GM12878 (cell line): ENCODE measurements around the gene RASSF6. TPM values are rescaled to one million over a fixed set of nuclear protein-coding genes. Genes with fewer than 3 reads are reported as not detected.

Source experiments
- ATAC-seq: fragments of 200-7000 bp; cut with Tn5 transposase; 3 replicates; pipeline ENCODE4 v1.9.1; 2020; ENCODE audit warnings: mild to moderate bottlenecking, moderate library complexity
- BruUV-seq: library from RNA; stranded (reverse); fragments of 400-500 nt; replicated peaks from 2 replicates; lab custom pipeline; 2021; lab: Mats Ljungman, UMichigan
- CTCF ChIA-PET: fragments of 300-600 bp; sonication (Branson Sonifier 250); formaldehyde crosslinking; extraction: SDS; loops from one replicate; lab custom pipeline; 2021; ENCODE audit warnings: inconsistent platforms; lab: Yijun Ruan, JAX
- POLR2A ChIA-PET: fragments of 350-600 bp; formaldehyde crosslinking; extraction: SDS; loops from one replicate; lab custom pipeline; 2021; ENCODE audit warnings: inconsistent platforms; lab: Charles Lee
- RAD21 ChIA-PET: fragments of 300-600 bp; sonication (Branson Sonifier 250); formaldehyde crosslinking; loops from one replicate; lab custom pipeline; 2023; ENCODE audit warnings: antibody characterized with exemption; ENCODE audit not compliant: unreplicated experiment; lab: Charles Lee
- SMC1A ChIA-PET: fragments of 300-600 bp; sonication (Branson Sonifier 250); formaldehyde crosslinking; loops from one replicate; lab custom pipeline; 2023; ENCODE audit not compliant: unreplicated experiment, uncharacterized antibody; lab: Charles Lee
- DNase-seq: peaks from one replicate; pipeline ENCODE4 v3.0.0-alpha.2; 2011; ENCODE audit warnings: low read depth, low spot score
- FAIRE-seq: peaks from 3 replicates; lab custom pipeline; 2011; peaks lifted over from hg19 to GRCh38; lab: Jason Lieb, UNC
- H2AFZ ChIP-seq: 2 replicates; pipeline ENCODE4 v1.6.0; 2011; ENCODE audit warnings: low read depth, low read length, control low read depth; ENCODE audit not compliant: control insufficient read depth
- H3K27ac ChIP-seq: 2 replicates; pipeline ENCODE4 v1.5.1; 2011; ENCODE audit warnings: control low read depth; ENCODE audit not compliant: control insufficient read depth, insufficient read depth
- H3K27me3 ChIP-seq, 2 experiments: replicated peaks in 1 of 2; 2 replicates each; pipeline versions ENCODE4 v1.6.0 to v1.6.1; 2011; ENCODE audit warnings: low read length in 1 of 2; ENCODE audit not compliant: control insufficient read depth in 2 of 2, insufficient read depth in 2 of 2
- H3K36me3 ChIP-seq, 2 experiments: 2 replicates each; pipeline ENCODE4 v1.5.1; 2011; ENCODE audit warnings: low read length in 1 of 2; ENCODE audit not compliant: control insufficient read depth in 2 of 2, insufficient read depth in 2 of 2
- H3K4me1 ChIP-seq: 2 replicates; pipeline ENCODE4 v1.6.1; 2011; ENCODE audit warnings: mild to moderate bottlenecking, low read length, moderate library complexity, mixed read lengths; ENCODE audit not compliant: control insufficient read depth, insufficient read depth
- H3K4me2 ChIP-seq: 2 replicates; pipeline ENCODE4 v1.6.0; 2011; ENCODE audit warnings: control low read depth; ENCODE audit not compliant: control insufficient read depth, insufficient read depth
- H3K4me3 ChIP-seq: fragments of 200-600 bp; sonication (generic); 2 replicates; pipeline ENCODE4 v1.5.1; 2016
- H3K79me2 ChIP-seq: 2 replicates; pipeline ENCODE4 v1.6.0; 2011; ENCODE audit warnings: low read length; ENCODE audit not compliant: control insufficient read depth, insufficient read depth
- H3K9ac ChIP-seq: 2 replicates; pipeline ENCODE4 v1.8.0; 2011; ENCODE audit warnings: low read length, control low read depth, mixed read lengths; ENCODE audit not compliant: control insufficient read depth, insufficient read depth
- H3K9me3 ChIP-seq: replicated peaks from 3 replicates; pipeline ENCODE4 v1.5.1; 2011; ENCODE audit warnings: mild to moderate bottlenecking, low read length; ENCODE audit not compliant: control insufficient read depth, insufficient read depth
- H4K20me1 ChIP-seq: 2 replicates; pipeline ENCODE4 v1.6.0; 2011; ENCODE audit not compliant: control insufficient read depth, insufficient read depth
- BACH1 ChIP-seq: fragments of 450-650 bp; IDR thresholded peaks from 2 replicates; pipeline ENCODE4 v1.6.1; 2017; ENCODE audit warnings: mild to moderate bottlenecking, borderline replicate concordance
- USF2 ChIP-seq: IDR thresholded peaks from 2 replicates; pipeline ENCODE4 v1.6.1; 2011; ENCODE audit warnings: low read depth, low read length, improper control_type of control experiment, borderline replicate concordance
- ZNF24 ChIP-seq: fragments of 450-650 bp; IDR thresholded peaks from 2 replicates; pipeline ENCODE4 v1.6.1; 2017; ENCODE audit warnings: antibody characterized with exemption, mild to moderate bottlenecking
- WGBS: methylation state at CpG from one replicate; pipeline ENCODE4 v1.1.6; 2016; ENCODE audit warnings: low lambda C conversion rate; ENCODE audit not compliant: insufficient replicate concordance, insufficient coverage; ENCODE audit errors: missing lambda C conversion rate; 5-methylcytosine and 5-hydroxymethylcytosine counted together
- in situ Hi-C: fragments of 300-500 bp; cut with MboI; formaldehyde crosslinking; loops from 9 replicates; pipeline ENCODE4 v1.14.3; 2018; ENCODE audit warnings: mixed read lengths
- intact Hi-C: fragments of 100-400 bp; cut with micrococcal nuclease; formaldehyde crosslinking; loops from one replicate; pipeline ENCODE4 v1.14.2; 2022; ENCODE audit not compliant: unreplicated experiment
- polyA plus RNA-seq, 11 experiments: library from polyadenylated mRNA; depleted of rRNA in 4 of 11; unstranded in 6 of 11; stranded (reverse) in 5 of 11; fragments of >200 nt; fragmentation: Nextera tagmentation in 4 of 11; fragmentation: Illumina TruSeq in 1 of 11; extraction: Ambion mirVana in 4 of 11; extraction: Trizol in 1 of 11; gene quantifications; 1 replicate in 1 of 11; 2 replicates in 10 of 11; pipeline versions ENCODE4 v1.2.1 to v1.2.3, GENCODE V29; 2011 to 2016; ENCODE audit warnings: inconsistent platforms in 2 of 11, missing spikeins in 2 of 11, low read depth in 1 of 11
- total RNA-seq, 4 experiments: library from RNA; depleted of rRNA in 3 of 4; stranded (reverse); fragments of >200 nt in 3 of 4; fragmentation: Illumina TruSeq in 1 of 4; extraction: Trizol in 1 of 4; gene quantifications; 2 replicates each; pipeline versions ENCODE4 v1.2.1 to v1.2.3, GENCODE V29; 2013 to 2021
- TF ChIP-seq, protein P1 (sequence below): fragments of 450-650 bp; IDR thresholded peaks from 2 replicates; pipeline ENCODE4 v1.6.1; 2018; ENCODE audit warnings: mild to moderate bottlenecking, low read depth, moderate library complexity; ENCODE audit not compliant: partially characterized antibody

The RASSF6 gene
- total and polyA plus RNA-seq, 10 of the 15 experiments (the other 5 are each of a cell fraction or from before 2014, with no cell fraction given) = 0.28 to 2.9 (median 0.54) TPM

GRCh38 chr4:73527196-73527595 lies 93.0 kb downstream of the RASSF6 start:
- ChIA-PET RAD21 (interaction anchor here (2.0 kb wide), 1 partner anchor 46 kb away, joined by 4 read pairs; no protein-coding TSS in a partner anchor), CTCF (interaction anchor here (0.5 to 1.5 kb wide), 7 partner anchors 10 to 285 kb away, joined by 3 to 4 read pairs (median 3); no protein-coding TSS in a partner anchor)
- no TSS peak for BruUV-seq

More at GRCh38 chr4:73527196-73527595, 93.0 kb downstream of the RASSF6 start:
- peak overlapping the region; percentile 35; the same call in 1 of the 2 replicates for H3K4me2 ChIP-seq
- H2AFZ ChIP-seq = peak overlapping the region; percentile 68
- DNase-seq (no peak), ATAC-seq (peak; percentile 73)
- 28% methylated on average over 1 of the region's 1 CpG for WGBS
- no peaks in the 10 kb centered on the region for H3K9me3 ChIP-seq
- H3K4me3 ChIP-seq = no peak overlapping the region
- SMC1A ChIA-PET = interaction anchor here (0.9 to 1.9 kb wide), 7 partner anchors 9 to 147 kb away, joined by 3 to 7 read pairs (median 3); no protein-coding TSS in a partner anchor
- no peaks in the 10 kb centered on the region for H3K36me3 ChIP-seq
- POLR2A ChIA-PET = interaction anchor here (0.8 kb wide), 1 partner anchor 11 kb away, joined by 4 read pairs; no protein-coding TSS in a partner anchor
- TF ChIP-seq USF2 (no peak), BACH1 (no peak), ZNF24 (peak; percentile 84)
- TF ChIP-seq, protein P1, sequence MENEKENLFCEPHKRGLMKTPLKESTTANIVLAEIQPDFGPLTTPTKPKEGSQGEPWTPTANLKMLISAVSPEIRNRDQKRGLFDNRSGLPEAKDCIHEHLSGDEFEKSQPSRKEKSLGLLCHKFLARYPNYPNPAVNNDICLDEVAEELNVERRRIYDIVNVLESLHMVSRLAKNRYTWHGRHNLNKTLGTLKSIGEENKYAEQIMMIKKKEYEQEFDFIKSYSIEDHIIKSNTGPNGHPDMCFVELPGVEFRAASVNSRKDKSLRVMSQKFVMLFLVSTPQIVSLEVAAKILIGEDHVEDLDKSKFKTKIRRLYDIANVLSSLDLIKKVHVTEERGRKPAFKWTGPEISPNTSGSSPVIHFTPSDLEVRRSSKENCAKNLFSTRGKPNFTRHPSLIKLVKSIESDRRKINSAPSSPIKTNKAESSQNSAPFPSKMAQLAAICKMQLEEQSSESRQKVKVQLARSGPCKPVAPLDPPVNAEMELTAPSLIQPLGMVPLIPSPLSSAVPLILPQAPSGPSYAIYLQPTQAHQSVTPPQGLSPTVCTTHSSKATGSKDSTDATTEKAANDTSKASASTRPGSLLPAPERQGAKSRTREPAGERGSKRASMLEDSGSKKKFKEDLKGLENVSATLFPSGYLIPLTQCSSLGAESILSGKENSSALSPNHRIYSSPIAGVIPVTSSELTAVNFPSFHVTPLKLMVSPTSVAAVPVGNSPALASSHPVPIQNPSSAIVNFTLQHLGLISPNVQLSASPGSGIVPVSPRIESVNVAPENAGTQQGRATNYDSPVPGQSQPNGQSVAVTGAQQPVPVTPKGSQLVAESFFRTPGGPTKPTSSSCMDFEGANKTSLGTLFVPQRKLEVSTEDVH = no peak
- TF ChIP-seq, all 136 proteins: peak for 1
- Histone ChIP-seq H3K27ac (no peak overlapping the region), H3K4me1 (no peaks in the 10 kb centered on the region; the same call in 1 of the 2 replicates), H3K79me2 (no peaks in the 10 kb centered on the region), H3K9ac (no peak overlapping the region), H4K20me1 (no peaks in the 10 kb centered on the region), H3K27me3 (no peaks in the 10 kb centered on the region)
- in situ Hi-C loops (no loop called here), intact Hi-C loops (no loop called here)
- peak; percentile 64 for FAIRE-seq
